Cortex of kidney (tissue), 1 donor: ENCODE results near the gene TOR1A.
"Not testable (repeated sequence)": the region's sequence is repeated elsewhere in the genome, so short reads cannot be mapped to it uniquely, and the experiment has no call there.

Experiments used
- DNase-seq: peaks from one replicate; lab custom pipeline; 2025; lab: John Stamatoyannopoulos, UW

Gene TOR1A

DNA sequence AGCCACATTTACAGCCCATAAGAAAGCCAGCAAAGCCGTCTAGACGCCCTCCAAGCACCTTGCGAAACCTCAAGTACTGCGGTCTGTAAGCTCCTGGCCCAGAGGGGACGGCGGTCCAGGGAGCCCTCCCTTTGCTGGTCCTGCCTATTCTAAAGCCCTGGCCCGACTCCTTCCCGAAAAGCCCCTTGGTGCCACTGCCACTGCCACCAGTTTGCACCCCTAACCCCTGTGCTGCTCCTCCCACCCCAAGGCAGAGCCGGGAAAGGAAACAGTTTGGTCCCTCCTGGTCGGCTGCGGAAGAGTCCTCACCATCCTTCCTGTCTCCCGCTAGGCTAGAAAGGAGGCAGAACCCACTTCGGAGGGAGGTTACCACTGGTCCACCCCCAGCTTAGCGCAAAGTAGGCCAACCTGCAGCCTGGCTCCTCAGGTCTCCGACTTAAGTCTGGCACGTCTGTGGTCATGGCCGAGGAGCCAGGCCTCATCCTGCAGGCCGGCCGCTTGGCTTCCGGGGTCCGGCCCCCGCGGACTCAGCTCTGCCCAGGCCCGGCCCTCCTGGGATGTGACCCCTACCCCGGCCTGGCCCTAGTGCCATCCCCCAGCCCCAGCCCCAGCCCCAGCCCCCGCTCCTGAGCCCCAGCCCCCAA, 916 bp downstream of the TOR1A start:
- DNase-seq: no peak

DNA sequence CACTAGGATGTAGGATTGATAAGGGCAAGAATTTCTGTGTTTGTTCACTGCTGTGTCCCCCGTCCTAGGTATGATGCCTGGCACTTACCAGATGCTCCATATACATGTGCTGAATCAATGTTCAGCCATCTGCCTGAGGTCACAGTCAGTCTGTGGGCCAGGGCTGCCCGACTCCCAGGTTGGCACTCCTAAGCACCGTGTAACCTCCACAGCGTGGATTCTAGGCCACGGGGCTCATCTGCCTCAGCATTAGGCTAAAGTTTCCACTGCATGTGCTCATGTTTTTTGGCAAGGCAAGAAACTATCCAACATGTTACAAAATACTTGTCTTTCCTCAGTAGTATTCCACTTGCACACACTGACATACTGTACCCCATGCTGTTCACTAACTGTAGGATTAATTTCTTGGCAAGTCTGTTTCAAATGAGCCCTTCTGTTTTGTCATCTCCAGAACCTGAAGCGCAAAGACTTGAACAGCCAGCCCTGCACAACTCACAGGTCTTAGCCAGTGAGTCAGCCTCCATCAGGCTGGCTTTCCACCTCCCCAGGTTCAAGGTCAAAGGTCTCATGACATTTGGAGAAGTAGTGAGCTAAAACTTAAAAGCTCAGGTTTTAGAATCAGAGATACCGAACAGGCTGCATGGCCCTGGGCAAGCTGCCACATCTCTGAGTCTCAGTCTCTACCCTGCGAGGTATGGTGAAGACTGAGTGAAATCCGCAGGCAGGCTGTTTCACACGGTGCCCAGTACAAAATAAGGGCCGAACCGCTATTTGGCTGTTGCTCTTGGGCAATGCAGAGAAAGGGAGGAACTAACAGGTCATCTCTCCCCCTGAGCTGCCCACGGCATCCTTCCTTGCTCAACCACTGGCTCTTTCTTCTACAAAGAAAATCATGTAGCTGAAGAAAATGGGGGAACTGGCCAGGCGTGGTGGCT, 7.2 kb downstream of the TOR1A start:
- no peak for DNase-seq

DNA sequence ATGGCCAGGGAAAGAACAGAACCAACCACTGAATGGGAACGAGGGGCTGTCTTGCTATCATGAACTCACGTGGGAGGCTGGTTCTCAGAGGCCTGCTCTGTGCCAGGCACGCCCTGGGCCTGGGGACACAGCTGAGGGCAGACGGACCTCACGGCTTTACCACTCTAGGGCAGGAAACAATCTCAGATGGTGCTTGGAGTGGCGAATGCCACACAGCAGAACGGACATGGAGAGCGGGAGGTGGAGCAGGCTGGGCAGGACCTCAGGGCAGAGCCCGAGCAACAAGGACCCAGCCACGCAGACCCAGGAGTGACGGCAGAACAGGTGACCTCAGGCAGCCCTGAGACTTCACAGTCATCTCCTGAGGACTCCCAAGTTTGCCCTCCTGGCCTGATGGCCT, 8.7 kb downstream of the TOR1A start:
- DNase-seq: no peak

DNA sequence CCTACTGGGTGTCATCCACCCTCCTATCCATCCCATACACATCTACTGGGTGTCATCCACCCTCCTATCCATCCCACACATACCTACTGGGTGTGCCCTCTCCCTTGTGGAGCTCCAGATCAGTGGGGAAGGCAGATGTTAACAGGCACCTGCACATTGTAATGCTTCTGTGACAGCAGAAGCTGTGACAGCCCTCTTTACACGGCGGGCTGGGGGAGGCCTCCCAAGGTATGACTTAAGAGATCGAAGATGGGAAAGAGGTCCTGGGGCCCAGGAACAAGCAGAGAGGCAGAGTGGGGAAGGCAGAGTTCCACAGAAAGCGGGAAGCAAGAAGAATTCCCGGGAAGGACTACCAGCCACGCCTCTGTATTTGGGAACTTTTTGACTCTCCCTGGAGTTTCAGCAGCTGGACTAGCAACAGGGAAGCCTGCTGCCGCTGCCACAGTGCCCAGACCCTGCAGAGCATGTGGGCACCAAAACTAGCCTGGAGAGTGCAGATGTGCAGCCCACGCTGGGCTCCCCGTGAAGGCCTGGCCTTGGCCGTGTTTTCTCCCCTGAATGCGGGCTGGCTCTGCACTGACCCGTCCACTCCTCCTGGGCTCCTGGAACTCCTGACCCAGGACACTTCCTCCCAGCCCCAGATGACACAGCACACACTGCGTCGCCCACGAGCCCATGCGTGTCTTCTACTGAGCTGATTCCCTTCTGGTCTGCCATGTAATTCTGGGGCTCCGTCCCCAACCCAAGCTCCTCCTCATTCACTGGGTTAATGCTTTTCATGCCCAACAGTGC, 9.3 kb downstream of the TOR1A start:
- DNase-seq: no peak

DNA sequence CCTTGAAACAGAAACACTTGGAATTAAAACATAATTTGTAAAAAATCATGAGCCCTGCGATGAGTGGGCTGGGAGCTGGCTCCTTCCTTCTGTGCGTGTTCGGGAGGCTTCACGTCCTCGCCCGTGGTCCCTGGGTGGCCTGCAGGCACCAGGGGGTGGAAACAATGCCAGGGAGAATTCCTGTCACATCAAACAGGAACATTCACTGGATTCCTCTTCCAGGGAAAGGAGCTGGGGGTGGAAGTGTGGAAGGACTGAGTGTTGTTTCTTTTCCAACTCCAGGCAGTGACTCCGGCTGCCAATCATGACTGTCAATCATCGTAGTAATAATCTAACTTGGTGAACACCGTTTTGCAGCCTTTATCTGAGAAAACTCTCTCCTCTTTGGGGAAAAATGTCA, 10.3 kb downstream of the TOR1A start:
- no peak for DNase-seq

DNA sequence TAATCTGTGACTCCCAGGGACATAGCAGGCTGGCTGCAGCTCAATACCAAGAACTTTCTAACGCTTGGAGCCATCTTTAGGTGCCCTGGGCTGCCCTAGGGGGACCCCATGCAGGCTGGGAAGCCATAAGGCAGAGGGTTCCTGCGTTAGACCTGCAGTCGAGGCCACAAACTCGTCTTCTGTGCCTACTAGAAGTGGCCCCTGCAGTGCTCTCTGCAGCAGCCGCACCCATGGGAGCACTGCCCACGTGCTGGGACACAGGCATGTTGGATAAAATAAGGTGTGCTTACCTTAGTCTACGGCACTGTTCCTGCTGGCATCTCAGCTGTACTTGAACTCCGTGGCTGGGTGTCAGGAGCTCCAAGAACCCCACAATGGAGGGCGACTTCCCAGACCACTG, 11.6 kb downstream of the TOR1A start:
- DNase-seq: no peak

GRCh38 chr9:129811967-129812363, 12.0 kb downstream of the TOR1A start:
- no peak for DNase-seq

DNA sequence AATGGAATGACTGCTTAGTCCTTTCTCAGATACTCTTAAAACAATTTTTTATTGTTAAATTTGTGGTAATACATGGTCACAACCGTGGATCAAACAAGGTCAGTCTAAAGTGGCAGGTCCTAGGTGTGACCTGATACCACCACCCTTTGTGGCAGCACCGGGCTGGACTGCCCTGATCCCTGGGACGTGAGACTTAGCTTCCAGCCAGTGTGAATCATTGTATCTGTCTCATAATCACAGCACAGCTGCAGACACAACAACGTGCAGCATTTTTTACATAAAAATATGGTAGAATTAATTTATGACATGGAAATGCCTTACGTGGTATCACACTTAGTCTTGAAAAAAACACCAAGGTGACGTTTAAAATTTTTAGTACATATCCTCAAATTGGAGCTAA, 13.1 kb downstream of the TOR1A start:
- DNase-seq: no peak

GRCh38 chr9:129810116-129810515, 13.8 kb downstream of the TOR1A start:
- DNase-seq: no peak

DNA sequence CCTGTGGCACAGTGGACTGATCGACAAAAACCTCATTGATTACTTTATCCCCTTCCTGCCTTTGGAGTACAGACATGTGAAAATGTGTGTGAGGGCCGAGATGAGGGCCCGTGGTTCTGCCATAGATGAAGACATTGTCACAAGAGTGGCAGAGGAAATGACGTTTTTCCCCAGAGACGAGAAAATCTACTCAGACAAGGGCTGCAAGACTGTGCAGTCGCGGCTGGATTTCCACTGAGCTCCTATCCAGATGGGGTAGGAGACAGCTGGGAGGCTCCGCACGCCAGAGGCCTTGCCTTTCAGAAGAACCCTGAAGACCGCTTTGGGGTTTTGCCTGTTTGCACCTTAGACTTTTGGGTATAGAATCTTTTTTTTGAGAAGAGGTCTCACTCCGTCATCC, 14.6 kb downstream of the TOR1A start:
- DNase-seq: no peak

GRCh38 chr9:129806061-129806460, 17.9 kb downstream of the TOR1A start:
- no peak for DNase-seq

GRCh38 chr9:129803676-129804060, 20.3 kb downstream of the TOR1A start:
- no peak for DNase-seq

- no peak for DNase-seq
Measured at GRCh38 chr9:129802833-129803675, 20.9 kb downstream of the TOR1A start, which contains the start of gene TOR1B. Gene TOR1B, plus strand, starts transcription at chr9:129803184. Its CDS starts 29 bp downstream, at chr9:129803213.

DNA sequence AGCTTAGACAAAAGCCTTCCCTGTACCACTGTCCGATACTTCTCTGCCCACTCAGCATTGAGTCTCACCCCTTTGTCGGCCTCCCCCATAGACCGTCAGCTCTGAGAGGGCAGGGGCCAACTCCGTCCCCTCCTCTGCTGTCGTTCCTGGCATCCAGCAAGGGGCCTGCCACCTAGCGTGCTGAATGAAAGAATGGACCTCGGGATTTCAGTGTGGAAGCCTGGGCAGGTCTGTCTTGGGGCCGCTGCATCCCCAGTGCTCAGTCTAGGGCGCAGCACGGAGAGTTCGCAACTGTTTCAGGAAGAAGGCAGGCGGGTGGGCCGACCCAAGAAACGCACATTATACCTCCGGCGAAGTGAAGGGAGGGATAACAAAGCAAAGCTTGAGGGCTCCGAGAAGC, 22.4 kb downstream of the TOR1A start:
- DNase-seq: no peak

GRCh38 chr9:129798973-129799372, 25.0 kb downstream of the TOR1A start:
- no peak for DNase-seq

DNA sequence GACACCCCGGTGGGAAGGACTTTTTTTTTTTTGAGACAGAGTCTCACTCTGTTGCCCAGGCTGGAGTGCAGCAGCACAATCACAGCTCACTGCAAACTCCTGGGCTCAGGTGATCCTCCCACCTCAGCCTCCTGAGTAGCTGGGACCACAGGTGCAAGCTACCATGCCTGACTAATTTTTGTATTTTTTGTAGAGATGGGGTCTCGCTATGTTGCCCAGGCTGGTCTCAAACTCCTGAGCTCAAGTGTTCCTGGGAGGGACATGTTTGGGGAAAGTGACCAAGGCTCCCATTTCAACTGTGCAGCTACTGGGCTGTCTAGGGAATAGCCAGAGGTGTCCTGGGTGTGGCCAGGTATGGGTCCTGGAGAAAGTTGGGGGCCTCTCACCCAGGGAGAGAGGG, 27.9 kb downstream of the TOR1A start:
- DNase-seq: not testable (repeated sequence)

- no peak for DNase-seq
Measured at GRCh38 chr9:129794549-129794948, 29.4 kb downstream of the TOR1A start.

DNA sequence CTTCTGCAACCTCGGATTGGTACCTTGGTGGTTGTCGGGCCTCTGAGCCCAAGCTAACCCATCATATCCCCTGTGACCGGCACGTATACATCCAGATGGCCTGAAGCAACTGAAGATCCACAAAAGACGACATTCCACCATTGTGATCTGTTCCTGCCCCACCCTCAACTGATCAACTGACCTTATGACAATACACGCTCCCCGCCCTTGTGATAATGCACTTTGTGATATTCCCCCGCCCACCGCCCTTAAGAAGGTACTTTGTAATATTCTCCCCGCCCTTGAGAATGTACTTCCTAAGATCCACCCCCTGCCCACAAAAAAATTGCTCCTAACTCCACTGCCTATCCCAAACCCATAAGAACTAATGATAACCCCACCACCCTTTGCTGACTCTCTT, 37.5 kb downstream of the TOR1A start:
- DNase-seq: no peak

- DNase-seq: no peak
Measured at GRCh38 chr9:129785866-129786265, 38.1 kb downstream of the TOR1A start.

DNA sequence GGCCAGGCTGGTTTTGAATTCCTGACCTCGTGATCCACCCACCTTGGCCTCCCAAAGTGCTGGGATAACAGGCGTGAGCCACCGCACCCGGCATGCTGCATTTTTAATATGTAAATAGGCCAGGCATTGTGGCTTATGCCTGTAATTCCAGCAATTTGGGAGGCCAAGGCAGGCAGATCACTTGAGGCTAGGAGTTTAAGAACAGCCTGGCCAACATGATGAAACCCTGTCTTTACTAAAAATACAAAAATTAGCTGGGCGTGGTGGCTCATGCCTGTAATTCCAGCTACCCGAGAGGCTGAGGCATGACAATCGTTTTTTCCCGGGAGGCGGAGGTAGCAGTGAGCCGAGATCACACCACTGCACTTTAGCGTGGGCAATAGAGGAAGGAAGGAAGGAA, 39.0 kb downstream of the TOR1A start:
- DNase-seq: not testable (repeated sequence)

DNA sequence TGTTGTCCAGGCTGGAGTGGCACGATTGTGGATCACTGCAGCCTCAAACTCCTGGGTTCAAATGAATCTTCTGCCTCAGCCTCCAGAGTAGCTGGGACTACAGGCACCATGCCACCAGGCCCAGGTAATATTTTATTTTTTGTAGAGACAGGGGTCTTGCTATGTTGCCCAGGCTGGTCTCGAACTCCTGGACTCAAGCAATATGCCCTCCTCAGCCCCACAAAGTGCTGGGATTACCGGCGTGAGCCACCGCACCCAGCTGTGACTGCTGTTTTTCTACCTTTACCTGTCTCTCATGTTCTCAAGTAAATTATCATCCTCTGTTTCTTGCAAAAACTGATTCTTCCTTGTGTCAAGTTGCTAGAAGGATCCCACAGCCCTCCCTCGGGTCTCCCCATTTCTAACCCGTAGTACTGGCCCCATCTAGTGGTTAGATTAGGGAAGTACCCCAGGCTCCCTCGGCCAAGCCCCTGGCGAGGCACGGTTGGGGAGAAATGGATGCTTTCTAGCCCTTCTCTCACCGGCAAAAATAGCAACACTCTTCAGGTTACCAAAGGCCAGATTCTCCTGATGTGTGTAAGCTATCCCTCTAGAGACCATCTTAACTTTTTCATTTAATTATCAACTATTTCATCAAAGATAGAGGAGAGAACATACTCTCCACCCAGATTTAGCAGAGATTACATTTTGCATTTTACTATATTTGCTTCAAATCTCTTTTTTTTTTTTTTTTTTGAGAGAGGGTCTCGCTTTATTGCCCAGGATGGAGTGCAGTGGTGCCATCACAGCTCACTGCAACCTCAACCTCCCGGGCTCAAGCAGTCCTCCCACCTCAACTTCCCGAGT, 40.2 kb downstream of the TOR1A start:
- DNase-seq: no peak
